Stomach (tissue), 9 donors: ENCODE data around the gene FBP2. TPM values are rescaled to one million over a fixed set of nuclear protein-coding genes. Genes with fewer than 3 reads are reported as not detected.

ENCODE experiments used
- DNase-seq, 2 donors: peaks; one replicate each; pipeline versions ENCODE4 v3.0.0 to v3.0.0-alpha.2; 2013 to 2019
- H3K27ac ChIP-seq, 5 donors: fragments of 200-600 bp in 4 of 5; sonication (generic) in 4 of 5; one replicate each; pipeline ENCODE4 v1.5.1; 2013 to 2019; ENCODE audit warnings: mild to moderate bottlenecking in 1 of 5, moderate library complexity in 1 of 5
- H3K27me3 ChIP-seq, 3 donors: fragments of 200-600 bp; sonication (generic); one replicate each; pipeline ENCODE4 v1.5.1; 2017 to 2019; ENCODE audit warnings: mixed run types in 1 of 3
- H3K36me3 ChIP-seq, 4 donors: fragments of 200-600 bp; sonication (generic); 1 replicate in 3 of 4; 2 replicates in 1 of 4; pipeline ENCODE4 v1.5.1; 2016 to 2019
- H3K4me1 ChIP-seq, 4 donors: fragments of 200-600 bp; sonication (generic); one replicate each; pipeline ENCODE4 v1.5.1; 2016 to 2019
- H3K4me3 ChIP-seq, 4 donors: fragments of 200-600 bp; sonication (generic) in 3 of 4; one replicate each; pipeline ENCODE4 v1.5.1; 2016 to 2019; ENCODE audit warnings: mild to moderate bottlenecking in 1 of 4
- H3K9me3 ChIP-seq, 4 donors: fragments of 200-600 bp; sonication (generic); one replicate each; pipeline ENCODE4 v1.5.1; 2016 to 2019
- CTCF ChIP-seq, 7 experiments: fragments of 450-650 bp in 4 of 7; fragments of 200-600 bp in 3 of 7; sonication (generic) in 3 of 7; IDR thresholded peaks; one replicate each; pipeline ENCODE4 v1.5.1; 2016 to 2019; ENCODE audit warnings: antibody characterized with exemption in 7 of 7, control low read depth in 2 of 7, mild to moderate bottlenecking in 1 of 7
- EP300 ChIP-seq: sonication (generic); formaldehyde crosslinking; IDR thresholded peaks from one replicate; pipeline ENCODE4 v1.6.1; 2017; ENCODE audit warnings: antibody characterized with exemption
- POLR2A ChIP-seq, 4 donors: fragments of 450-650 bp; IDR thresholded peaks; one replicate each; pipeline ENCODE4 v1.6.1; 2016; ENCODE audit warnings: antibody characterized with exemption in 4 of 4, control low read depth in 2 of 4, mild to moderate bottlenecking in 1 of 4, moderate library complexity in 1 of 4
- POLR2AphosphoS5 ChIP-seq, 3 donors: sonication (generic); formaldehyde crosslinking; IDR thresholded peaks; one replicate each; pipeline ENCODE4 v1.6.1; 2016; ENCODE audit warnings: antibody characterized with exemption in 3 of 3
- WGBS, 5 donors: extraction: QIAGEN DNeasy Blood & Tissue Kit in 3 of 5; methylation state at CpG; one replicate each; pipeline versions ENCODE4 v1.1.5 to v1.1.7; 2013 to 2018; 5-methylcytosine and 5-hydroxymethylcytosine counted together
- intact Hi-C: fragments of 100-400 bp; cut with DNase I; formaldehyde crosslinking; loops from one replicate; pipeline ENCODE4 v1.15.1; 2023; ENCODE audit warnings: low total_unique reads
- polyA plus RNA-seq, 3 donors: library from polyadenylated mRNA; stranded (reverse); fragments of 200-250 nt; gene quantifications; one replicate each; pipeline ENCODE4 v1.2.3, GENCODE V29; 2013
- total RNA-seq, 5 donors: library from RNA; depleted of rRNA; stranded (reverse); fragments of >200 nt; gene quantifications; one replicate each; pipeline versions ENCODE4 v1.1.0 to v1.2.3, GENCODE V29; 2014 to 2016
- donor health status: healthy with polysubstance abuse.
- donor health status: Bipolar disorder and iron deficiency.
- donor health status: healthy.

FBP2 gene
- total and polyA plus RNA-seq, 8 donors: 15.6 to 86.4 (median 29.3) TPM; not detected in 1

GRCh38 chr9:94588681-94589080 is 4.9 kb downstream of the FBP2 start:
- intact Hi-C loops: no loop called here
- no peak for DNase-seq

GRCh38 chr9:94586814-94587213 is 6.8 kb downstream of the FBP2 start:
- 60 to 68% (median 63%) methylated on average over 9 of the region's 9 CpGs for WGBS, 5 donors
- no peaks in the 10 kb centered on the region for H3K9me3 ChIP-seq
- peak in 1 of 2 donors; percentile 36 for DNase-seq
- no peak for TF ChIP-seq POLR2A (IDR thresholded peaks at IDR 0.05)
- TF ChIP-seq CTCF (IDR thresholded peaks at IDR 0.05): no peak
- TF ChIP-seq POLR2AphosphoS5 (IDR thresholded peaks at IDR 0.05): no peak
- no peak for TF ChIP-seq EP300
- intact Hi-C loops: no loop called here
- peaks cover 0 to 2% (median 0%) of the 10 kb centered on the region in 4 donors for H3K4me1 ChIP-seq
- H3K27ac ChIP-seq: no peak overlapping the region
- no peak overlapping the region for H3K4me3 ChIP-seq
- H3K27me3 ChIP-seq: peaks cover 0 to 8% (median 0%) of the 10 kb centered on the region in 3 donors
- no peaks in the 10 kb centered on the region for H3K36me3 ChIP-seq

More at GRCh38 chr9:94588681-94589080, 4.9 kb downstream of the FBP2 start:
- Histone ChIP-seq H3K36me3 (no peaks in the 10 kb centered on the region), H3K4me1 (peaks cover 0 to 5% (median 0%) of the 10 kb centered on the region in 4 donors), H3K27ac (no peak overlapping the region), H3K4me3 (no peak overlapping the region), H3K27me3 (peaks cover 0 to 11% (median 0%) of the 10 kb centered on the region in 3 donors), H3K9me3 (no peaks in the 10 kb centered on the region)
- no peak for TF ChIP-seq EP300
- no peak for TF ChIP-seq POLR2A (IDR thresholded peaks at IDR 0.05)
- TF ChIP-seq CTCF (IDR thresholded peaks at IDR 0.05): no peak
- TF ChIP-seq POLR2AphosphoS5 (IDR thresholded peaks at IDR 0.05): no peak
- 82 to 94% (median 85%) methylated on average over 7 to 9 of the region's 9 CpGs for WGBS, 5 donors

- DNase-seq: no peak
- no peaks in the 10 kb centered on the region for H3K4me1 ChIP-seq
- TF ChIP-seq EP300 (no peak), POLR2A (IDR thresholded peaks at IDR 0.05) (no peak), CTCF (IDR thresholded peaks at IDR 0.05) (no peak)
- no peak overlapping the region for H3K27ac ChIP-seq
- WGBS, 5 donors: 60 to 73% (median 69%) methylated on average over 4 of the region's 4 CpGs
- intact Hi-C loops: no loop called here
- no peaks in the 10 kb centered on the region for H3K36me3 ChIP-seq
- H3K27me3 ChIP-seq: peaks cover 0 to 3% (median 0%) of the 10 kb centered on the region in 3 donors
- H3K9me3 ChIP-seq: no peaks in the 10 kb centered on the region
- no peak overlapping the region for H3K4me3 ChIP-seq
These were observed 7.3 kb downstream of the FBP2 start for GRCh38 chr9:94586316-94586715.

GRCh38 chr9:94584555-94584954 is 9.1 kb downstream of the FBP2 start:
- WGBS, 5 donors: 63 to 84% (median 69%) methylated on average over 6 of the region's 6 CpGs
- intact Hi-C loops: no loop called here
- no peak overlapping the region for H3K4me3 ChIP-seq
- no peaks in the 10 kb centered on the region for H3K4me1 ChIP-seq
- no peak for TF ChIP-seq POLR2AphosphoS5 (IDR thresholded peaks at IDR 0.05)
- DNase-seq: no peak
- no peaks in the 10 kb centered on the region for H3K9me3 ChIP-seq
- H3K27me3 ChIP-seq: no peaks in the 10 kb centered on the region
- no peaks in the 10 kb centered on the region for H3K36me3 ChIP-seq
- H3K27ac ChIP-seq: no peak overlapping the region

GRCh38 chr9:94581728-94582127 is 11.9 kb downstream of the FBP2 start:
- 85 to 94% (median 93%) methylated on average over 5 of the region's 5 CpGs for WGBS, 5 donors
- H3K36me3 ChIP-seq: no peaks in the 10 kb centered on the region
- intact Hi-C loops: no loop called here
- H3K27me3 ChIP-seq: no peaks in the 10 kb centered on the region
- TF ChIP-seq POLR2AphosphoS5 (IDR thresholded peaks at IDR 0.05) (no peak), CTCF (IDR thresholded peaks at IDR 0.05) (no peak), POLR2A (IDR thresholded peaks at IDR 0.05) (no peak), EP300 (no peak)
- no peak overlapping the region for H3K27ac ChIP-seq
- DNase-seq: no peak
- H3K9me3 ChIP-seq: no peaks in the 10 kb centered on the region
- no peak overlapping the region for H3K4me3 ChIP-seq
- H3K4me1 ChIP-seq: peaks cover 0 to 14% (median 11%) of the 10 kb centered on the region in 4 donors
